Fibroblast of villous mesenchyme (primary cell): ENCODE data around the gene MCEE. TPM values are rescaled to one million over a fixed set of nuclear protein-coding genes. Genes with fewer than 3 reads are reported as not detected.

Experiments
- DNase-seq: peaks from one replicate; pipeline ENCODE4 v3.0.0-alpha.2; 2010; ENCODE audit warnings: low read depth
- H3K4me3 ChIP-seq: 2 replicates; pipeline ENCODE4 v1.5.1; 2011; ENCODE audit warnings: low read depth, mild to moderate bottlenecking, low read length
- CTCF ChIP-seq: IDR thresholded peaks from 2 replicates; pipeline ENCODE4 v1.5.1; 2012; ENCODE audit warnings: low read depth, mild to moderate bottlenecking, low read length; ENCODE audit not compliant: insufficient read depth
- total RNA-seq: library from RNA; depleted of rRNA; stranded (reverse); fragments of >200 nt; gene quantifications from 2 replicates; pipeline ENCODE4 v1.2.3, GENCODE V29; 2012

MCEE gene
- total RNA-seq, 1 donor: 14.2 TPM

- peak; percentile 96 for DNase-seq
- peak within 1 kb of the TSS; percentile 92 for H3K4me3 ChIP-seq
- TF ChIP-seq CTCF: no peak
Observed at GRCh38 chr2:71068218-71069035, 61.6 kb downstream of the MCEE start, which contains the start of gene NAGK. TSS of gene NAGK (plus strand) at chr2:71068648. CDS start at chr2:71068684, 36 bp downstream.

- DNase-seq: no peak
- H3K4me3 ChIP-seq: peak overlapping the region; percentile 92
- TF ChIP-seq CTCF: no peak
Observed at GRCh38 chr2:71067567-71068217, 62.3 kb downstream of the MCEE start.

GRCh38 chr2:71066856-71067255 is 63.2 kb downstream of the MCEE start:
- H3K4me3 ChIP-seq: no peak overlapping the region
- no peak for TF ChIP-seq CTCF
- DNase-seq: no peak

- H3K4me3 ChIP-seq: no peak overlapping the region
- no peak for TF ChIP-seq CTCF
- DNase-seq: peak; percentile 73
Observed at GRCh38 chr2:71064754-71065621, 65.0 kb downstream of the MCEE start.

GRCh38 chr2:71064110-71064611 is 65.9 kb downstream of the MCEE start:
- TF ChIP-seq CTCF: no peak

GRCh38 chr2:71063216-71063615 is 66.8 kb downstream of the MCEE start:
- H3K4me3 ChIP-seq: no peak overlapping the region
- DNase-seq: no peak
- no peak for TF ChIP-seq CTCF

More at GRCh38 chr2:71064110-71064611, 65.9 kb downstream of the MCEE start:
- H3K4me3 ChIP-seq: no peak overlapping the region
- DNase-seq: no peak
